ENCODE results near the gene OLA1.
A peak's percentile ranks its signal among the peaks of the same experiment; 100 is the strongest.

The OLA1 gene

GRCh38 chr2:174245065-174245464 lies 3.3 kb downstream of the OLA1 start:
- ATAC-seq, result no peak
- no peak for DNase-seq
- Mint-ChIP-seq H3K4me3 (peak overlapping the region; percentile 12), H3K9me3 (no peaks in the 10 kb centered on the region), H3K4me1 (peaks cover 37% of the 10 kb centered on the region), H3K27me3 (no peaks in the 10 kb centered on the region), H3K36me3 (ENCODE audit: low read depth) (peaks cover 54% of the 10 kb centered on the region), H3K27ac (no peak overlapping the region)

GRCh38 chr2:174243812-174244211 lies 4.5 kb downstream of the OLA1 start:
- ATAC-seq, result no peak
- H3K9me3 Mint-ChIP-seq, result no peaks in the 10 kb centered on the region
- no peak overlapping the region for H3K4me3 Mint-ChIP-seq
- no peak for DNase-seq
- H3K4me1 Mint-ChIP-seq, result peaks cover 36% of the 10 kb centered on the region
- peaks cover 56% of the 10 kb centered on the region for H3K36me3 Mint-ChIP-seq (ENCODE audit: low read depth)
- H3K27ac Mint-ChIP-seq, result no peak overlapping the region
- H3K27me3 Mint-ChIP-seq, result no peaks in the 10 kb centered on the region

- no peaks in the 10 kb centered on the region for H3K27me3 Mint-ChIP-seq
- H3K27ac Mint-ChIP-seq, result no peak overlapping the region
- ATAC-seq (no peak), DNase-seq (no peak)
- peaks cover 41% of the 10 kb centered on the region for H3K36me3 Mint-ChIP-seq (ENCODE audit: low read depth)
- H3K4me3 Mint-ChIP-seq, result no peak overlapping the region
- H3K4me1 Mint-ChIP-seq, result peaks cover 15% of the 10 kb centered on the region
- no peaks in the 10 kb centered on the region for H3K9me3 Mint-ChIP-seq
These were observed 8.2 kb downstream of the OLA1 start for GRCh38 chr2:174240097-174240496.

GRCh38 chr2:174236429-174236828 lies 11.9 kb downstream of the OLA1 start:
- no peaks in the 10 kb centered on the region for H3K27me3 Mint-ChIP-seq
- peaks cover 28% of the 10 kb centered on the region for H3K4me1 Mint-ChIP-seq
- no peaks in the 10 kb centered on the region for H3K9me3 Mint-ChIP-seq
- H3K36me3 Mint-ChIP-seq (ENCODE audit: low read depth), result peaks cover 30% of the 10 kb centered on the region
- DNase-seq (no peak), ATAC-seq (no peak)
- H3K27ac Mint-ChIP-seq, result no peak overlapping the region
- no peak overlapping the region for H3K4me3 Mint-ChIP-seq

- H3K4me3 Mint-ChIP-seq, result no peak overlapping the region
- ATAC-seq, result no peak
- H3K27me3 Mint-ChIP-seq, result no peaks in the 10 kb centered on the region
- H3K36me3 Mint-ChIP-seq (ENCODE audit: low read depth), result peaks cover 24% of the 10 kb centered on the region
- H3K27ac Mint-ChIP-seq, result no peak overlapping the region
- H3K9me3 Mint-ChIP-seq, result no peaks in the 10 kb centered on the region
- H3K4me1 Mint-ChIP-seq, result peaks cover 25% of the 10 kb centered on the region
- no peak for DNase-seq
These were observed 12.7 kb downstream of the OLA1 start for GRCh38 chr2:174235680-174236079.

GRCh38 chr2:174233771-174234275 lies 14.5 kb downstream of the OLA1 start:
- Mint-ChIP-seq H3K4me1 (peaks cover 17% of the 10 kb centered on the region), H3K4me3 (no peak overlapping the region), H3K27ac (peak overlapping the region; percentile 29), H3K36me3 (ENCODE audit: low read depth) (peaks cover 32% of the 10 kb centered on the region), H3K27me3 (no peaks in the 10 kb centered on the region), H3K9me3 (no peaks in the 10 kb centered on the region)
- DNase-seq (no peak), ATAC-seq (no peak)

GRCh38 chr2:174227748-174228147 lies 20.6 kb downstream of the OLA1 start:
- Mint-ChIP-seq H3K27me3 (no peaks in the 10 kb centered on the region), H3K9me3 (no peaks in the 10 kb centered on the region), H3K4me3 (no peak overlapping the region), H3K4me1 (peaks cover 4% of the 10 kb centered on the region), H3K36me3 (ENCODE audit: low read depth) (peaks cover 64% of the 10 kb centered on the region), H3K27ac (no peak overlapping the region)
- DNase-seq, result no peak
- ATAC-seq, result no peak

GRCh38 chr2:174224665-174225288 lies 23.6 kb downstream of the OLA1 start:
- no peak overlapping the region for H3K4me3 Mint-ChIP-seq
- no peak for ATAC-seq
- H3K27ac Mint-ChIP-seq, result no peak overlapping the region
- no peaks in the 10 kb centered on the region for H3K27me3 Mint-ChIP-seq
- no peaks in the 10 kb centered on the region for H3K9me3 Mint-ChIP-seq
- no peak for DNase-seq
- no peaks in the 10 kb centered on the region for H3K4me1 Mint-ChIP-seq
- peaks cover 60% of the 10 kb centered on the region for H3K36me3 Mint-ChIP-seq (ENCODE audit: low read depth)

- DNase-seq (no peak), ATAC-seq (no peak)
- H3K27me3 Mint-ChIP-seq, result no peaks in the 10 kb centered on the region
- H3K9me3 Mint-ChIP-seq, result no peaks in the 10 kb centered on the region
- no peaks in the 10 kb centered on the region for H3K4me1 Mint-ChIP-seq
- H3K27ac Mint-ChIP-seq, result no peak overlapping the region
- no peak overlapping the region for H3K4me3 Mint-ChIP-seq
- peaks cover 54% of the 10 kb centered on the region for H3K36me3 Mint-ChIP-seq (ENCODE audit: low read depth)
These were observed 24.2 kb downstream of the OLA1 start for GRCh38 chr2:174224125-174224524.

- ATAC-seq, result no peak
- peaks cover 49% of the 10 kb centered on the region for H3K36me3 Mint-ChIP-seq (ENCODE audit: low read depth)
- H3K4me1 Mint-ChIP-seq, result no peaks in the 10 kb centered on the region
- H3K27ac Mint-ChIP-seq, result no peak overlapping the region
- H3K27me3 Mint-ChIP-seq, result no peaks in the 10 kb centered on the region
- no peak overlapping the region for H3K4me3 Mint-ChIP-seq
- no peaks in the 10 kb centered on the region for H3K9me3 Mint-ChIP-seq
- no peak for DNase-seq
These were observed 24.9 kb downstream of the OLA1 start for GRCh38 chr2:174223388-174223787.

GRCh38 chr2:174222154-174222553 lies 26.2 kb downstream of the OLA1 start:
- Mint-ChIP-seq H3K4me1 (no peaks in the 10 kb centered on the region), H3K27me3 (no peaks in the 10 kb centered on the region), H3K27ac (no peak overlapping the region), H3K9me3 (no peaks in the 10 kb centered on the region), H3K4me3 (no peak overlapping the region), H3K36me3 (ENCODE audit: low read depth) (peaks cover 40% of the 10 kb centered on the region)
- DNase-seq, result no peak
- no peak for ATAC-seq

GRCh38 chr2:174219321-174219720 lies 29.0 kb downstream of the OLA1 start:
- H3K9me3 Mint-ChIP-seq, result no peaks in the 10 kb centered on the region
- peaks cover 3% of the 10 kb centered on the region for H3K4me1 Mint-ChIP-seq
- H3K27me3 Mint-ChIP-seq, result no peaks in the 10 kb centered on the region
- H3K36me3 Mint-ChIP-seq (ENCODE audit: low read depth), result peaks cover 19% of the 10 kb centered on the region
- H3K4me3 Mint-ChIP-seq, result no peak overlapping the region
- H3K27ac Mint-ChIP-seq, result no peak overlapping the region
- ATAC-seq (no peak), DNase-seq (no peak)

GRCh38 chr2:174218773-174219172 lies 29.6 kb downstream of the OLA1 start:
- Mint-ChIP-seq H3K4me3 (no peak overlapping the region), H3K27me3 (no peaks in the 10 kb centered on the region), H3K27ac (no peak overlapping the region), H3K9me3 (no peaks in the 10 kb centered on the region), H3K4me1 (peaks cover 4% of the 10 kb centered on the region), H3K36me3 (ENCODE audit: low read depth) (peaks cover 17% of the 10 kb centered on the region)
- ATAC-seq (no peak), DNase-seq (no peak)

- no peak overlapping the region for H3K4me3 Mint-ChIP-seq
- no peak for ATAC-seq
- H3K27me3 Mint-ChIP-seq, result no peaks in the 10 kb centered on the region
- peaks cover 10% of the 10 kb centered on the region for H3K36me3 Mint-ChIP-seq (ENCODE audit: low read depth)
- H3K9me3 Mint-ChIP-seq, result no peaks in the 10 kb centered on the region
- H3K27ac Mint-ChIP-seq, result no peak overlapping the region
- DNase-seq, result no peak
- H3K4me1 Mint-ChIP-seq, result peaks cover 4% of the 10 kb centered on the region
These were observed 30.5 kb downstream of the OLA1 start for GRCh38 chr2:174217869-174218268.

GRCh38 chr2:174211954-174212353 lies 36.4 kb downstream of the OLA1 start:
- H3K36me3 Mint-ChIP-seq (ENCODE audit: low read depth), result peaks cover 17% of the 10 kb centered on the region
- no peaks in the 10 kb centered on the region for H3K9me3 Mint-ChIP-seq
- no peak for ATAC-seq
- peaks cover 4% of the 10 kb centered on the region for H3K4me1 Mint-ChIP-seq
- H3K4me3 Mint-ChIP-seq, result no peak overlapping the region
- H3K27ac Mint-ChIP-seq, result no peak overlapping the region
- no peaks in the 10 kb centered on the region for H3K27me3 Mint-ChIP-seq
- DNase-seq, result no peak

- ATAC-seq, result no peak
- Mint-ChIP-seq H3K36me3 (ENCODE audit: low read depth) (peaks cover 17% of the 10 kb centered on the region), H3K4me3 (no peak overlapping the region), H3K27ac (no peak overlapping the region), H3K9me3 (no peaks in the 10 kb centered on the region), H3K27me3 (no peaks in the 10 kb centered on the region), H3K4me1 (peaks cover 4% of the 10 kb centered on the region)
- no peak for DNase-seq
These were observed 37.5 kb downstream of the OLA1 start for GRCh38 chr2:174210862-174211261.

Measured in activated naive CD8-positive, alpha-beta T cell treated with anti-CD3 and anti-CD28 coated beads, Interleukin-2, amount 50 U/mL, for 24 hours (primary cell).